Subcutaneous adipose tissue (tissue), 4 donors: ENCODE results near the gene ERMP1. TPM values are rescaled to one million over a fixed set of nuclear protein-coding genes. Genes with fewer than 3 reads are reported as not detected.

Source experiments
- CTCF ChIP-seq: fragments of 450-650 bp; IDR thresholded peaks from one replicate; pipeline ENCODE4 v1.5.1; 2016; ENCODE audit warnings: low read depth, mild to moderate bottlenecking, control low read depth, antibody characterized with exemption, moderate library complexity
- total RNA-seq, 4 donors: library from RNA; depleted of rRNA; stranded (reverse); fragments of >200 nt; gene quantifications; one replicate each; pipeline ENCODE4 v1.1.0, GENCODE V29; 2016

ERMP1 gene
- total RNA-seq = 10 to 100 TPM; 12.6 to 21.2 (median 13.6) TPM

DNA sequence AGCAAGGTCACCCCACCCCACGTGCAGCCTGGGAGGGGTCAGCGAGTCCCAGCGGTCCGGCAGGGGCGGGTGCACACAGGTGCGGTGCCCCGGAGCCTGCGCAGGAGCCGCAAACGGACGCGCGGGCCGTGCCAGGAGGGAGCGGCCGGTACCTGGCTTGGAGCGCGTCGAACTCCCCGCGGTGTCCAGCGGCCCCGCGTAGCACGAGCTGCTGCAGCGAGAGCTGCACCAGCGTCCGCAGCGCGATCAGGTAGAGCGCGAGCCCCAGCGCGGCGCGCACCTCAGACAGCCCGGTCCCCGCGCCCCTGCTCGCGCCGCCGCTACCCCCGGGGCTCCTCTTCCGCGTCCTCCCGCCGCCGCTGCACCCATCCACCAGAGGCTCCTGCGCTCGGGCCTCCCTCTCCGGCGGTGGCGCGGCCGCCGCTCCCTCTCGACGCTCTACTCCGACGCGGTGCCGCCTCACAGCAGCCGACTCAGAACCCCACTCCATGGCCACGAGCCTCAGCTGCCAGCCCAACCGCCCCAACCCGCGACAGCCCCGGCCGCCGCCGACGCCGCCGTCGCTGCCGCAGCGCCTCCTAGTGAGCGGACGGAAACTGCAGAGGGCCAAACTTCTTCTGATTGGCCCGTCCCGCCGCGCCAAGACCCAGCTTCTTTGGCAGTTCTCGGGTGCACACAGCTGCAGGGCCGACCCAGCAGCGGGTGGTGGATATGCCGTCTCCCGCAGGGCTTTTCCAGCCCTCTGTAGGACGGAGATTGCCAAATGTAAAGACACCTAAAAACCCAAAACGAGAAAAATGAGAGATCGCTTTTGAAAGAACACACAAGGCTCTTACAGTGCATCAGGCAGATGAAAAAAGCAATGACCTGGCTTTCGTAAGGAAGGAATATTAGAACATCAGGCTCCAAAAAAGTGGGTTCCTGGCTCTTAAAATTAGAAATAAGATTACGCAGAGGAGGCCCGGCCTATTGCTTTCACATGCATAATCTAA, at the start of gene ERMP1:
ERMP1 (minus strand) TSS at position 580 of the 992 bp plus-strand sequence; CDS start at position 490, 90 bp downstream.
- TF ChIP-seq CTCF = no peak

DNA sequence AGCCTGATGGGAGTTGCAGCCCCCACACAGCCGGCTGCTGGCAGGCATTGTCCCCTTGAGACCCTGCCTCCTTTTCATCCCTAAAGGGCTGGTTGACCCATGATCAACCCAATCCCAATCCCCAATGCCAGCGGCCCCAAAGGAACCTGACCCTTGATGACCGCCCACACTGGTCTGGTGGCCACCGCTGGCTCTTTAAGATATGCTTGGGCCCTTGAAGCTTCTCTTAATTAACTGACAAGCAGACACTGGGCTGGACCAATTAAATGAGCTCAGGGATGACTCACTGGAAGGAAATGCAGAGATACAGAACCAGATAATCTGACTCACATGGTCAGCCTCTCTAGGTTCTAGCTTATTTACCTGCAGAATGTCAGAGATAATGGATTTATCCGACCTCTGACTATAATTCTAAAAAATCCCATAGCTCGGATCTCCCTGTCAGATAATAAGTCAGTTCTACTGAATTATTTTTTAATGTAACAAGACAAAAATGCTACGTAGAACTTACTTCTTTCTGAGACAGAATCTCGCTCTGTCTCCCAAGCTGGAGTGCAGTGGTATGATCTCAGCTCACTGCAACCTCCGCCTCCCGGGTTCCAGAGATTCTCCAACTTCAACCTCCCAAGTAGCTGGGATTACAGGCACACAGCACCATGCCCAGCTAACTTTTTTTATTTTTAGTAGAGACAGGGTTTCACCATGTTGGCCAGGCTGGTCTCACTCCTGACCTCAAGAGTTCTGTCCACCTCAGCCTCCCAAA, 46.7 kb upstream of the ERMP1 start:
- no peak for TF ChIP-seq CTCF

DNA sequence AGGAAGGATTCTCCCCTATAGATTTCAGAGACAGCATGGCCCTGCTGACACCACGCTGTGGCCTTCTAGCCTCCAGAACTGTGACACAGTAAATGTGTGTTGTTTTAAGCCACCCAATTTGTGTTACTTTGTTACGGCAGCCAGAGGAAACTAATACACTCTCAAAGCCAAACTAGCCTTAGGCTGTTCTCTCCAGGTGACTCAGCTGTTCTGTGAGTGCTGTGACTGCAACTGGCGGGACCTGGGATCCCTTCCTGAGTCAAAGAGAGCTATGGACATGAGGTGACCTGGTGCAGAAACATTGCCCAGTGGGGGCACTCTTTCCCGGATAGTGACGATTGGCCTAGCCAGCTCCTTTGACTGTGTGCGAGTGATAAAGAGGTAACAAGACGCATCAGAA, 43.8 kb upstream of the ERMP1 start:
- TF ChIP-seq CTCF = no peak

- no peak for TF ChIP-seq CTCF
These were observed 43.1 kb upstream of the ERMP1 start for GRCh38 chr9:5876026-5876425.

- TF ChIP-seq CTCF = no peak
These were observed 41.1 kb upstream of the ERMP1 start for GRCh38 chr9:5874048-5874447.

GRCh38 chr9:5873439-5873838, 40.5 kb upstream of the ERMP1 start:
- no peak for TF ChIP-seq CTCF

- no peak for TF ChIP-seq CTCF
These were observed 39.6 kb upstream of the ERMP1 start for GRCh38 chr9:5872511-5872910.
